ENCODE data around the gene FAU. TPM values are rescaled to one million over a fixed set of nuclear protein-coding genes. Genes with fewer than 3 reads are reported as not detected.
A peak's percentile ranks its signal among the peaks of the same experiment; 100 is the strongest.

Gene FAU
- total and polyA plus RNA-seq, 9 of the 15 experiments (the other 6 are each of a cell fraction or from before 2014, with no cell fraction given) = 433 to 1,827 (median 942) TPM

DNA sequence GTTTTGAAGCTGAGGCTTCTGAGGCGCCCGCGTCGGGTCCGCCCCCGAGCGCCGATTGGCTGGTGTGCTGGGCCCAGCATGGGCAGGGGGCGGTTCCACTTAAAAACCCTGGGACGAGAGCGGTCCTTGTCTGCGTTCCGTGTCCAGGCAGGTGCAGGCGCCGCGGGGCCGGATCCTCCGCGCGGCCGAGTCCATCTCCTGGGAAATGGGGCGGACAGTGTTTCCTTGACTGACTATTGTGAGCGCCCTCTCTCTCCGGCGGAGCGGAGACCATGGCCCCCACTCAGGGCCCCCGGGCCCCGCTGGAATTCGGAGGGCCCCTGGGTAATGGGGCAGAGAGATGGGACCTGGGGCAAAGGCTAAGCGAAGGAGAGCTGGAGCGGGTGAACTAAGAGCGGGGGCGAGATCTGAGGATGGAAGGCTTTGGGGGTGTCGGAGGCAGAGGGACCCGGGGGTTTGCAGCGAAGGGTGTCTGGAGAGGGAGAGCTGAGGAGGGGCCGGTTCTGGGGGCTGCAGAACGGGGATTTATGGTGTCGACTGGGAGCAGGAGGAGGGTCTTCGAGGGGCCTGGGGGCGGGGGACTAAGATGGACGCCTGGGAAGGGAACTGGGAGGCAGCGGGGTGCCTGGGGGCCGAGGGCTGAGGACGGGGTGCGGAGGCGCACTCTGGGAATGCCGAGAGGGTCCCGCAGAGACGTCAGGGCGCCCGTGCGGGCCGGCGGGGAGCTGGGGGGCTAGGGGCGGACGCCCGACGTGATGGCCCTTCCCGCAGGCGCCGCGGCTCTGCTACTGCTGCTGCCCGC, 10.0 kb downstream of the FAU start, which contains the start of gene TM7SF2 (continued):
- TF ChIP-seq FOXM1 (IDR thresholded peaks at IDR 0.05; ENCODE audit: low read depth) (no peak), FOXM1 (CRISPR knock-in tag; IDR thresholded peaks at IDR 0.05; ENCODE audit: low read depth) (no peak), ZNF778 (CRISPR knock-in tag; IDR thresholded peaks at IDR 0.05) (no peak), NFXL1 (CRISPR knock-in tag; IDR thresholded peaks at IDR 0.05) (no peak), ETV5 (CRISPR knock-in tag; IDR thresholded peaks at IDR 0.05; ENCODE audit: low read depth) (no peak), SUPT5H (IDR thresholded peaks at IDR 0.05) (peak; percentile 85), KLF6 (CRISPR knock-in tag; IDR thresholded peaks at IDR 0.05; ENCODE audit: borderline replicate concordance) (no peak), ZNF644 (tag; IDR thresholded peaks at IDR 0.05; ENCODE audit: low read depth) (no peak), ZC3H11A (IDR thresholded peaks at IDR 0.05; ENCODE audit: low read depth, low read length) (no peak), CBX8 (IDR thresholded peaks at IDR 0.05; ENCODE audit: borderline replicate concordance, extremely low read depth, low read depth, low read length, poor library complexity, severe bottlenecking) (no peak)
- TF ChIP-seq, protein P1, sequence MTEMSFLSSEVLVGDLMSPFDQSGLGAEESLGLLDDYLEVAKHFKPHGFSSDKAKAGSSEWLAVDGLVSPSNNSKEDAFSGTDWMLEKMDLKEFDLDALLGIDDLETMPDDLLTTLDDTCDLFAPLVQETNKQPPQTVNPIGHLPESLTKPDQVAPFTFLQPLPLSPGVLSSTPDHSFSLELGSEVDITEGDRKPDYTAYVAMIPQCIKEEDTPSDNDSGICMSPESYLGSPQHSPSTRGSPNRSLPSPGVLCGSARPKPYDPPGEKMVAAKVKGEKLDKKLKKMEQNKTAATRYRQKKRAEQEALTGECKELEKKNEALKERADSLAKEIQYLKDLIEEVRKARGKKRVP (CRISPR knock-in tag; IDR thresholded peaks at IDR 0.05) = no peak
- TF ChIP-seq, protein P2, sequence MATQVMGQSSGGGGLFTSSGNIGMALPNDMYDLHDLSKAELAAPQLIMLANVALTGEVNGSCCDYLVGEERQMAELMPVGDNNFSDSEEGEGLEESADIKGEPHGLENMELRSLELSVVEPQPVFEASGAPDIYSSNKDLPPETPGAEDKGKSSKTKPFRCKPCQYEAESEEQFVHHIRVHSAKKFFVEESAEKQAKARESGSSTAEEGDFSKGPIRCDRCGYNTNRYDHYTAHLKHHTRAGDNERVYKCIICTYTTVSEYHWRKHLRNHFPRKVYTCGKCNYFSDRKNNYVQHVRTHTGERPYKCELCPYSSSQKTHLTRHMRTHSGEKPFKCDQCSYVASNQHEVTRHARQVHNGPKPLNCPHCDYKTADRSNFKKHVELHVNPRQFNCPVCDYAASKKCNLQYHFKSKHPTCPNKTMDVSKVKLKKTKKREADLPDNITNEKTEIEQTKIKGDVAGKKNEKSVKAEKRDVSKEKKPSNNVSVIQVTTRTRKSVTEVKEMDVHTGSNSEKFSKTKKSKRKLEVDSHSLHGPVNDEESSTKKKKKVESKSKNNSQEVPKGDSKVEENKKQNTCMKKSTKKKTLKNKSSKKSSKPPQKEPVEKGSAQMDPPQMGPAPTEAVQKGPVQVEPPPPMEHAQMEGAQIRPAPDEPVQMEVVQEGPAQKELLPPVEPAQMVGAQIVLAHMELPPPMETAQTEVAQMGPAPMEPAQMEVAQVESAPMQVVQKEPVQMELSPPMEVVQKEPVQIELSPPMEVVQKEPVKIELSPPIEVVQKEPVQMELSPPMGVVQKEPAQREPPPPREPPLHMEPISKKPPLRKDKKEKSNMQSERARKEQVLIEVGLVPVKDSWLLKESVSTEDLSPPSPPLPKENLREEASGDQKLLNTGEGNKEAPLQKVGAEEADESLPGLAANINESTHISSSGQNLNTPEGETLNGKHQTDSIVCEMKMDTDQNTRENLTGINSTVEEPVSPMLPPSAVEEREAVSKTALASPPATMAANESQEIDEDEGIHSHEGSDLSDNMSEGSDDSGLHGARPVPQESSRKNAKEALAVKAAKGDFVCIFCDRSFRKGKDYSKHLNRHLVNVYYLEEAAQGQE (IDR thresholded peaks at IDR 0.05; ENCODE audit: borderline replicate concordance) = no peak
- TF ChIP-seq, protein P2 (CRISPR knock-in tag; IDR thresholded peaks at IDR 0.05; ENCODE audit: low read depth) = no peak
- TF ChIP-seq, protein P3, sequence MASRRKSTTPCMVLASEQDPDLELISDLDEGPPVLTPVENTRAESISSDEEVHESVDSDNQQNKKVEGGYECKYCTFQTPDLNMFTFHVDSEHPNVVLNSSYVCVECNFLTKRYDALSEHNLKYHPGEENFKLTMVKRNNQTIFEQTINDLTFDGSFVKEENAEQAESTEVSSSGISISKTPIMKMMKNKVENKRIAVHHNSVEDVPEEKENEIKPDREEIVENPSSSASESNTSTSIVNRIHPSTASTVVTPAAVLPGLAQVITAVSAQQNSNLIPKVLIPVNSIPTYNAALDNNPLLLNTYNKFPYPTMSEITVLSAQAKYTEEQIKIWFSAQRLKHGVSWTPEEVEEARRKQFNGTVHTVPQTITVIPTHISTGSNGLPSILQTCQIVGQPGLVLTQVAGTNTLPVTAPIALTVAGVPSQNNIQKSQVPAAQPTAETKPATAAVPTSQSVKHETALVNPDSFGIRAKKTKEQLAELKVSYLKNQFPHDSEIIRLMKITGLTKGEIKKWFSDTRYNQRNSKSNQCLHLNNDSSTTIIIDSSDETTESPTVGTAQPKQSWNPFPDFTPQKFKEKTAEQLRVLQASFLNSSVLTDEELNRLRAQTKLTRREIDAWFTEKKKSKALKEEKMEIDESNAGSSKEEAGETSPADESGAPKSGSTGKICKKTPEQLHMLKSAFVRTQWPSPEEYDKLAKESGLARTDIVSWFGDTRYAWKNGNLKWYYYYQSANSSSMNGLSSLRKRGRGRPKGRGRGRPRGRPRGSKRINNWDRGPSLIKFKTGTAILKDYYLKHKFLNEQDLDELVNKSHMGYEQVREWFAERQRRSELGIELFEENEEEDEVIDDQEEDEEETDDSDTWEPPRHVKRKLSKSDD (conservative IDR thresholded peaks at IDR 0.05; ENCODE audit: low read length) = no peak
- TF ChIP-seq, protein P4, sequence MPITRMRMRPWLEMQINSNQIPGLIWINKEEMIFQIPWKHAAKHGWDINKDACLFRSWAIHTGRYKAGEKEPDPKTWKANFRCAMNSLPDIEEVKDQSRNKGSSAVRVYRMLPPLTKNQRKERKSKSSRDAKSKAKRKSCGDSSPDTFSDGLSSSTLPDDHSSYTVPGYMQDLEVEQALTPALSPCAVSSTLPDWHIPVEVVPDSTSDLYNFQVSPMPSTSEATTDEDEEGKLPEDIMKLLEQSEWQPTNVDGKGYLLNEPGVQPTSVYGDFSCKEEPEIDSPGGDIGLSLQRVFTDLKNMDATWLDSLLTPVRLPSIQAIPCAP (CRISPR knock-in tag; IDR thresholded peaks at IDR 0.05; ENCODE audit: borderline replicate concordance) = no peak
